HT1080 (cell line): ENCODE results near the gene CTDP1. TPM values are rescaled to one million over a fixed set of nuclear protein-coding genes. Genes with fewer than 3 reads are reported as not detected.
"Not testable (repeated sequence)": the region's sequence is repeated elsewhere in the genome, so short reads cannot be mapped to it uniquely, and the experiment has no call there.

Experiments
- DNase-seq: peaks from one replicate; pipeline ENCODE4 v3.0.0-alpha.2; 2015; ENCODE audit warnings: low read depth
- total RNA-seq: library from RNA; depleted of rRNA; stranded (reverse); fragments of >200 nt; shearing (Covaris generic); gene quantifications from 2 replicates; pipeline ENCODE4 v1.2.3, GENCODE V29; 2014

Gene CTDP1
- total RNA-seq, 1 experiment from 2014 or later: 26.9 TPM

GRCh38 chr18:79720359-79720733 lies 40.7 kb downstream of the CTDP1 start:
- no peak for DNase-seq

- no peak for DNase-seq
These were observed 43.4 kb downstream of the CTDP1 start for GRCh38 chr18:79723036-79723435.

- no peak for DNase-seq
These were observed 44.0 kb downstream of the CTDP1 start for GRCh38 chr18:79723628-79724027.

GRCh38 chr18:79724299-79725080 lies 44.9 kb downstream of the CTDP1 start:
- DNase-seq: no peak

GRCh38 chr18:79725486-79725885 lies 45.9 kb downstream of the CTDP1 start:
- DNase-seq: no peak

GRCh38 chr18:79726721-79727120 lies 47.1 kb downstream of the CTDP1 start:
- DNase-seq: no peak

- DNase-seq: no peak
These were observed 47.6 kb downstream of the CTDP1 start for GRCh38 chr18:79727211-79727610.

- DNase-seq: no peak
These were observed 49.5 kb downstream of the CTDP1 start for GRCh38 chr18:79728931-79729586.

GRCh38 chr18:79729611-79730010 lies 50.0 kb downstream of the CTDP1 start:
- DNase-seq: no peak

GRCh38 chr18:79730804-79731203 lies 51.2 kb downstream of the CTDP1 start:
- DNase-seq: no peak

GRCh38 chr18:79731881-79732720 lies 52.5 kb downstream of the CTDP1 start:
- not testable (repeated sequence) for DNase-seq

GRCh38 chr18:79732721-79733025 lies 53.1 kb downstream of the CTDP1 start:
- DNase-seq: no peak

- no peak for DNase-seq
These were observed 53.6 kb downstream of the CTDP1 start for GRCh38 chr18:79733135-79733701.

GRCh38 chr18:79733986-79734770 lies 54.6 kb downstream of the CTDP1 start:
- no peak for DNase-seq

GRCh38 chr18:79735071-79735980 lies 55.7 kb downstream of the CTDP1 start:
- no peak for DNase-seq

- DNase-seq: no peak
These were observed 56.6 kb downstream of the CTDP1 start for GRCh38 chr18:79736230-79736629.

GRCh38 chr18:79736846-79737245 lies 57.2 kb downstream of the CTDP1 start:
- no peak for DNase-seq

- no peak for DNase-seq
These were observed 57.8 kb downstream of the CTDP1 start for GRCh38 chr18:79737426-79737825.

- DNase-seq: no peak
These were observed 58.4 kb downstream of the CTDP1 start for GRCh38 chr18:79738041-79738461.
